Measurements from ENCODE around the gene RFX1. TPM values are rescaled to one million over a fixed set of nuclear protein-coding genes. Genes with fewer than 3 reads are reported as not detected.
A peak's percentile ranks its signal among the peaks of the same experiment; 100 is the strongest.

RFX1 gene
- total and polyA plus RNA-seq, 8 donors, result 5.5 to 55.6 (median 7.6) TPM

GRCh38 chr19:13961826-13962698, 44.1 kb downstream of the RFX1 start:
- intact Hi-C loops (cut with DNase I), result no loop called here
- H3K4me1 ChIP-seq, result no peaks in the 10 kb centered on the region
- WGBS, 2 donors, result 88 to 89% methylated on average over 43 to 55 of the region's 55 CpGs
- H3K4me3 ChIP-seq, result no peak overlapping the region
- H3K27ac ChIP-seq, result no peak overlapping the region
- no peak for TF ChIP-seq CTCF (IDR thresholded peaks at IDR 0.05)
- DNase-seq, result peak in 1 of 6 donors; percentile 73
- peaks cover 0 to 51% (median 17%) of the 10 kb centered on the region in 3 donors for H3K36me3 ChIP-seq
- no peaks in the 10 kb centered on the region for H3K9me3 ChIP-seq
- ATAC-seq, result peak in 1 of 4 donors; percentile 5
- FAIRE-seq, result no peak
- H3K27me3 ChIP-seq, result no peaks in the 10 kb centered on the region

GRCh38 chr19:13960863-13961784, 45.0 kb downstream of the RFX1 start:
- H3K36me3 ChIP-seq, result peaks cover 0 to 51% (median 11%) of the 10 kb centered on the region in 3 donors
- FAIRE-seq (no peak), DNase-seq (peak in 1 of 6 donors; percentile 70), ATAC-seq (peak in 1 of 4 donors; percentile 4)
- no peak for TF ChIP-seq CTCF (IDR thresholded peaks at IDR 0.05)
- no peaks in the 10 kb centered on the region for H3K27me3 ChIP-seq
- 93 to 94% methylated on average over 39 of the region's 39 CpGs for WGBS, 2 donors
- intact Hi-C loops (cut with DNase I), result no loop called here
- H3K4me3 ChIP-seq, result no peak overlapping the region
- H3K27ac ChIP-seq, result no peak overlapping the region
- no peaks in the 10 kb centered on the region for H3K4me1 ChIP-seq
- H3K9me3 ChIP-seq, result no peaks in the 10 kb centered on the region

- no peaks in the 10 kb centered on the region for H3K4me1 ChIP-seq
- 87 to 90% methylated on average over 27 of the region's 27 CpGs for WGBS, 2 donors
- intact Hi-C loops (cut with DNase I), result no loop called here
- H3K27ac ChIP-seq, result no peak overlapping the region
- peak in 2 of 6 donors; percentile 40 to 74 for DNase-seq
- no peak overlapping the region for H3K4me3 ChIP-seq
- TF ChIP-seq CTCF (IDR thresholded peaks at IDR 0.05), result no peak
- no peaks in the 10 kb centered on the region for H3K9me3 ChIP-seq
- peaks cover 5 to 52% (median 11%) of the 10 kb centered on the region in 3 donors for H3K36me3 ChIP-seq
- H3K27me3 ChIP-seq, result no peaks in the 10 kb centered on the region
- ATAC-seq, result peak; percentile 21 to 48 (median 31)
- FAIRE-seq, result no peak
These were observed 45.9 kb downstream of the RFX1 start for GRCh38 chr19:13959962-13960862.

GRCh38 chr19:13959141-13959961, 46.8 kb downstream of the RFX1 start:
- FAIRE-seq (no peak), DNase-seq (peak in 2 of 6 donors; percentile 40 to 70), ATAC-seq (peak in 1 of 4 donors; percentile 2)
- no peak for TF ChIP-seq CTCF (IDR thresholded peaks at IDR 0.05)
- whole genome bisulfite sequencing, 2 donors, result 87 to 88% methylated on average over 38 to 41 of the region's 41 CpGs
- no peaks in the 10 kb centered on the region for H3K4me1 ChIP-seq
- intact Hi-C loops (cut with DNase I), result no loop called here
- H3K9me3 ChIP-seq, result no peaks in the 10 kb centered on the region
- H3K36me3 ChIP-seq, result peaks cover 5 to 52% (median 11%) of the 10 kb centered on the region in 3 donors
- no peak overlapping the region for H3K4me3 ChIP-seq
- H3K27me3 ChIP-seq, result no peaks in the 10 kb centered on the region
- H3K27ac ChIP-seq, result no peak overlapping the region
